ENCODE results near the gene WDR75. TPM values are rescaled to one million over a fixed set of nuclear protein-coding genes. Genes with fewer than 3 reads are reported as not detected.
"Not testable (repeated sequence)": the region's sequence is repeated elsewhere in the genome, so short reads cannot be mapped to it uniquely, and the experiment has no call there.

WDR75 gene
- total RNA-seq, 4 donors from 2014 or later: 31.6 to 49.4 (median 38.8) TPM

- DNase-seq (ENCODE audit: low spot score) (no peak), ATAC-seq (ENCODE audit: low FRiP score) (no peak)
- TF ChIP-seq CTCF (IDR thresholded peaks at IDR 0.05): no peak
Measured at GRCh38 chr2:189424961-189425360, 16.3 kb upstream of the WDR75 start.

GRCh38 chr2:189425676-189426075, 15.6 kb upstream of the WDR75 start:
- ATAC-seq (ENCODE audit: low FRiP score): no peak
- no peak for TF ChIP-seq CTCF (IDR thresholded peaks at IDR 0.05)

GRCh38 chr2:189426886-189427285, 14.4 kb upstream of the WDR75 start:
- no peak for DNase-seq (ENCODE audit: low spot score)
- no peak for ATAC-seq (ENCODE audit: low FRiP score)
- no peak for TF ChIP-seq CTCF (IDR thresholded peaks at IDR 0.05)

More at GRCh38 chr2:189425676-189426075, 15.6 kb upstream of the WDR75 start:
- DNase-seq (ENCODE audit: low spot score): no peak

- DNase-seq (ENCODE audit: low spot score) (no peak), ATAC-seq (ENCODE audit: low FRiP score) (no peak)
- no peak for TF ChIP-seq CTCF (IDR thresholded peaks at IDR 0.05)
Measured at GRCh38 chr2:189427872-189428271, 13.4 kb upstream of the WDR75 start.

- DNase-seq (ENCODE audit: low spot score); ATAC-seq (ENCODE audit: low FRiP score): not testable (repeated sequence)
Measured at GRCh38 chr2:189430448-189430847, 10.8 kb upstream of the WDR75 start.

- DNase-seq (ENCODE audit: low spot score); ATAC-seq (ENCODE audit: low FRiP score): not testable (repeated sequence)
Measured at GRCh38 chr2:189435803-189436202, 5.5 kb upstream of the WDR75 start.

- ATAC-seq (ENCODE audit: low FRiP score) (no peak), DNase-seq (ENCODE audit: low spot score) (no peak)
- no peak for TF ChIP-seq CTCF (IDR thresholded peaks at IDR 0.05)
Measured at GRCh38 chr2:189437926-189438325, 3.3 kb upstream of the WDR75 start.

GRCh38 chr2:189439342-189439741, 1.9 kb upstream of the WDR75 start:
- TF ChIP-seq CTCF (IDR thresholded peaks at IDR 0.05): no peak
- no peak for DNase-seq (ENCODE audit: low spot score)
- ATAC-seq (ENCODE audit: low FRiP score): no peak

All from omental fat pad (tissue), 4 donors.